GM18526 (cell line): Measurements from ENCODE around the gene SYNJ2.

Source experiments
- POLR2A ChIP-seq: IDR thresholded peaks from 3 replicates; pipeline ENCODE4 v1.6.1; 2011; ENCODE audit not compliant: insufficient read length; ENCODE audit errors: extremely low read depth

SYNJ2 gene

DNA sequence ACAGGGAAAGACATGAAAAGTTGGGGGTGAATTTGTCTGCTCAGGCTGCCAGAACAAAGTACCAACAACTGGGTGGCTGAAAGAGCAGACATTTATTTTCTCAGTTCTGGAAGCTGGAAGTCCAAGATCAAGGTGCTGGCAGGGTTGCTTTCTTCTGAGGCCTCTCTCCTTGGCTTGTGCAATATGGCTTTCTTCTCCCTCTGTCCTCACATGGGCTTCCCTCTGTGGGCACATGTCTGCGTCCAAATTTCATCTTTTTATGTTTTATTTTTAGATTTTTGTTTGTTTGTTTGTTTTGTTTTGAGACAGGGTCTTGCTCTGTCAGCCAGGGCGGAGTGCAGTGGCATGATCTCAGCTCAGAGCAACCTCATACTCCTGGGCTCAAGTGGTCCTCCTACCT is 6.2 kb upstream of the SYNJ2 start:
- no peak for TF ChIP-seq POLR2A

DNA sequence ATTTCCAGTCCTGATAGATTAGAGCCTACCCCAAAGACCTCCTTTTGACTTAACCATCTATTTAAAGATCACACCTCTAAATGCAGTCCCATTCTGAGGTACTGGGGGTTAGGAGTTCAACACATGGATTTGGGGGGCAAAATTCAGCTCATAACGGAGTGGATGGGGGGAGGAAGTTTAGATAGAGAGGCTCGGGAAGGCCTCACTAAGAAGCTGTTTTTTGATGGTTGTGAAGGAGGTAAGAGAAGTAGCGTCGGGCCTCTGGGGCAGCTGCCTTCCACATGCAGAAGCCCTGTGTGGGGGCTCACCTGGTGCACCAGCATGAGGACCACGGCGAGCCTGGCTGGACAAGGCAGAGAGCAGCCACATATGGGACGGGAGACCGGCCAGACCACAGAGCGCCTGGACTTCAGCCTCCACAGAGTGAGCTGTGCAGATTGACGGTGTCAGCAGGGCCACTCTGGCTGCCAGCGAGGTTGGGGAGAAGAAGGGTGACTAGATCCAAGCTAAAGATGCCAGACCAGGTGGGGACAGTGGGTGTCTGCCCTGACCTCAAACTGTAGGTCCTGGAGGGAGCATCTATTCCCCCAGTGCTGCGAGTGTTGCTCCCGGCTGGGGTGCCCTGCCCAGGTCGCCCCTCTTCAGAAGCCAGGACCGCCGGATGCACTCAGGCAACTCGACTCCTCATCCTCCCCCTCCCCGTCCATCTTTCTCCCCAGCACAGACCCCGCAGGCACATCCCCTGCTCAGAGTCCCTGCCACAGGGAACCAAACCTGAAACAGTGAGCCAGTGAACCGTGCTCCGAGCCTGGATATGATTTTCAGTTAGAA is 5.1 kb upstream of the SYNJ2 start:
- no peak for TF ChIP-seq POLR2A

DNA sequence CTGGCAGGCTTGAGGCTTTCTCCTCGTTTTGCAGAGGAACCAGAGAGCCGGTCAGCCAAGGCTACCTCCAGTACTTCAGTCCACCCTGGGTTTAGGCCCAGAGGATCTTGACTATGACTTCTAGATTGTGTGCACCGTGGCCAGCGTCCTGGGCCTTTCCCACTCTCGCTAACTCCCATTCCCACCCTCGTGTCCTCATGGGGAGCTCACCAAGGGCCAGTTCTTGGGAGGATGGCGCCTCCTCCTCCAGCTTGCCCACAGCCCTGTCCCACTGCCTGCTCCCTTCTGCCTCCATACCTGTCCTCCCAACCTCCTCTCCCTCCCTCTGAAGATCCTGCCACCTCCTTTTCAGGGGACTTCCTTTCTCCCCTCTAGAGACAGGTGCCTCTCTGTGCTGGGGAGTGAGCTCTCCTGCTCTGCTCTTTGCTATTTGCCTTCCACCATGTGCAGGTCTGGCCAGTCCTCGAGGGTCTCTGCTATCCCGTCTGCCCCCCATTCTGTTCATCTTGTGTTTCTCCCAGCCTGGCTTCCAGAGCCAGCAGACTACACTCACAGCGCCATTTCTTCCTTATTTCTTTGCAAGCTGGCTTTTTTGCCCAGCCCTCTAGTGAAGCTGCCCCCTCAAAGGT is 4.4 kb upstream of the SYNJ2 start:
- TF ChIP-seq POLR2A: no peak

DNA sequence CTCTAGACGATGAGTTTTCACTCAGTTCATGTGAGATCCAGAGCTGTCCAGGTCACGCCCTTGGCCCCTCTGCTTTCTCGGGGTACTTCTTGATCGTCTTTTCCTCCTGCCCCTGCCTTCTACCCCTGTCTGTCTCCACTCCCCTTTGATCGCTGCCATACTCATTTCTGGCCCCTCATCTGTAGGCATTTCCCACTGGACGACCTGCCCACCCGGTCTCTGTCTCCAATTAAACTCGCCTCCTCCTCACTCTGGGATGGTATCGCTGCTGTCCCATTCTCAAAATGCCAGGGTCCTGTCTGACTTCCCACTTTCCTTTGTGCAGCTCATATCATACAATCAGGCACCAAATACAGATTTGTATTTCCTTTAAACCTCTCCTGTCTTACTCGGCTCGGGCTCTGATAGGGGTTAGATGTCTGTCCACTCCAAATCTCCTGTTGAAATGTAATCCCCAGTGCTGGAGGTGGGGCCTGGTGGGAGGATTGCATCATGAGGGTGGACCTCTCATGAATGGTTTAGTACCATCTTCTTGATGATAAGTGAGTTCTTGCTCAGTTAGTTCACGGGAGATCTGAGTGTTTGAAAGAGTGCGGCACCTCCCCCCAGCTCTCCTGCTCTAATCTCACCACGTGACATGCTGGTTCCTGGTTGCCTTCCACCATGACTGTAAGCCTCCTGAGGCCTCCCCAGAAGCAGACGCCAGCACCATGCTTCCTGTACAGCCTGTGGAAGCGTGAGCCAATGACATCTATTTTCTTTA is 3.5 kb upstream of the SYNJ2 start:
- no peak for TF ChIP-seq POLR2A

DNA sequence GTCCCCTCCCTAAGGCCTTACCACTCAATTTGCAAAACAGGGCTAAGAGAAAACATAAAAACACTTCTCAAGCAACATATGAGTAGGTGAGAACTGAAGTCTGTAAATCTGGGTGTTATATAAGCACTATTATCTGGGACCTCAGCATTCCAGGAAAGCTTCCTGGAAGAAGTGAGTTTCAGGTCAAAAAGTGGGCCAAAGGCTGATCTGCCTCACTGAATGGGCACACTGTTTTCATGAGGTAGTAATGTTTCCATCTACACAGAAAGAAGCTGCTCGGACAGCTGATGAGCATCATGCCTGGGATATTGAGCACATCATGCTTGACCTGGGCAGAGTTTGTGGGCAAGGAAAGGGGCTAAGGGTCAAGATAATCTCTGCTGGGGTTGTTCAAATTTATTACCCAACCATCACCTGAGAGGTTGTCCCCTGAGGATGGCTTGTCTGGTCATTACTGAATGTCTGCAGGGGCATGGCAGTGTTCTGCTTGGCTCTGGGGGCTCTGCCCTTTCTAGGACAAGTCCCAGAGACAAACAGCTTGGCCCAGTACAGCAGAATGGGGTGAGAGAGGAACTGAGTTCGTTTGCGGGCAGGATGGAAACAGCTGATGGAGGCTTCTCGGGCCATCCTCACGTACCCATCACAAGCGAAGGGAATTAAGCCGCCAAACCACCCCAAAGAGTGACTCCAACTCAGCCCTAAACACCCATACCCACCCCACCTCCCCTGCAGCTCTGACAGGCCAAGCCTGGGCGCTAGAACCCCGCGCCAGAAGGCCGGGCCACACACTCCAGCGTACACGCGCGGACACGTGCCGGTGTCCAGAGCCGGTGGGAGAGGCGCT is 1.2 kb upstream of the SYNJ2 start:
- TF ChIP-seq POLR2A: no peak

DNA sequence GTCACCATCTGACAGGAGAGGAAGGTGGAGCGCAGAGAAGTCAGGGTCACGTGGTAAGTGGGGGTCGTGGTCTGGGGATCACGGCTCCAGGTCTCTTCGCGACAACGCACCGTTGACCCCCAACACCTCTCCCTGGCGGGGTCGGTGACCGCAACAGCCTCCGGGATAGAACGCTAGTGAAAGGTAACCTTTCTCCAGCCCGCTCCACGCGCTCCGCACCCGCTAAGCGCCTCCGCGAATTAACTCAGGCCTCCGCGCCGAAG is 600 bp upstream of the SYNJ2 start:
- no peak for TF ChIP-seq POLR2A

DNA sequence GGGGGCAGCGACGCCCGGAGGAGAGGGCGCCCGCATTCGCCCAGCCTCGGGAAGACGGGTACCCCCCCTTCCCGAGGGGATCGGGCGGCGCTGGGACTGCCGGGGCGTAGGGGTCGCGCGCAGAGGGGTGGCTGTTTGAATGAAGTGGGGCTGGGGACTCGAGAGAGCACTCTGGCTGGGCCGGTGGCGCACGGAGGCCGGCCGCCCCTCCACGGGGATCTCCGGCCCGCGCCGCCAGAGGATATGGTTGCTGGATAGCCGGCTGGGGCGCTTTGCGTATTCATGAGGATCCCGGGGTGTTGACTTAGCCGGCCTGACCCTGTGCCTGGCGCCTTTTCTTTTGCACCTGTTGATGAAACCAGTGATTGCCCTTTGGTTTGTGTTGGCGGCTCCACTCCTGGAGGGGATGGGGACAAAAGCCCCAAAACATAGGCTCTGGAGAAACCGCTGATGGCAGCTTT is 469 bp downstream of the SYNJ2 start:
- no peak for TF ChIP-seq POLR2A

DNA sequence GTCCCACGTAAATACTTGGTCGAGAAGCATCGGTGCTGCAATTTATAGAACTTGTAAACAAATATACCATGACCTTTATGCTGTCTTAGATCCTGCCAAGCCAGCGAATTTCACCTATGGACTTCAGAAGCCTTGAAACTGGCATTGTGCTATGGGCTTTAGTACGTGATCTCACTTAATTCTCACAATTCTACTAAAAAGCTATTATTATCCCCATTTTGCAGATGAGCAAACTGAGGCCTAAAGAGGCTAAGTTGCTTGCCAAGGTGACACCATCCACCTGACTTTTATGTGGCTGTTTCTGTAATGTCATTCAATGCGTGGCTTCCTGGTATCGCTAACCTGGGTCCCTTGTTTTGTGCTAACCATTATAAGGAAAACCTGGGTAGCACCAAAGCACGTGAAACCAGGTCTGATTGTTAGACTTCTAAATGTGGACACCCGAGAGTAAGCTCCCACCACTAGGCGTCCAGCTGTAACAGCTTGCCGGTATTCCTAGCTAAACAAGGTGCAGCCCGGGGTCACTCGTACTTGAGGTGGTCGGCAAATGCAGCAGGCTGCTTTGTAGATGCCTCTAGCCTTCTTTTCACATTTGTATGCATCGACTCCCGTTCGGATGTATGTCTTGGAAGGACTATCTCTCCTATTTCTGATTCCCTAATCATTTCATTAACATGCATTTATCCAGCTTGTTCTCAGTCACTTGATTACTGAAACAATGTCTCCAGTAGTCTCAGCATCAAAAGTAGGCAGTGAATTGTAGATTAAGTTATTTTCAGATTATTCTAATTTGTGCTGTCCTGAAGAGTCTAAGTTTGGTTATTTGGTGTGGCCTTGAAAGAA is 1.1 kb downstream of the SYNJ2 start:
- TF ChIP-seq POLR2A: no peak

DNA sequence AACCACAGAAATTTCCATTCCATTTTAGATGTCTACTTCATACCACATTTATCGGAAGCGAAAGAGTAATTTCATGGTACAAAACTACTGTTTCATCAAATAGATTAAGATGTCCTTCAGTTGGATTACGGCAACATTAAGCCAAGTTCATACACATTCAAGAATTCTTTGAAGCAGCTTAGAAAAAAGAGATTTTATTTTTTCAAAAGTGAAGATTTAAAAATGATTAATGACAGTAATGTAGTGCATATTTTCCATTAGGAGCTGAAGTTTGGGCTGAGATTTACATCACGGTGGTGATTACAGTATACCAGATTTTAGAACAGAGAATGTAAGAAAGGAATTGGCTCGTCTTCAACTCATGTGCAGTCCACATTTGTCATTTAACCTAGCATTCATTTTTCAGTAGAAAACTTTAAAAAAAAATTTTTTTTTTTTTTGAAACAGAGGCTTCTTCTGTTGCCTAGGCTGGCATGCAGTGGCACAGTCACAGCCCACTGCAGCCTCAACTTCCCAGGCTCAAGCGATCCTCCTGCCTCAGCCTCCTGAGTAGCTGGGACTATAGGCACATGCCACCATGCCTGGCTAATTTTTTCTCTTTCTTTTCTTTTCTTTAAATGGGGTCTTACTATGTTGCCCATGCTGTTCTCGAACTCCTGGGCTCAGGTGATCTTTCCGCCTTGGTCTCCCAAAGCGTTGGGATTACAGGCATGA is 1.9 kb downstream of the SYNJ2 start:
- no peak for TF ChIP-seq POLR2A

DNA sequence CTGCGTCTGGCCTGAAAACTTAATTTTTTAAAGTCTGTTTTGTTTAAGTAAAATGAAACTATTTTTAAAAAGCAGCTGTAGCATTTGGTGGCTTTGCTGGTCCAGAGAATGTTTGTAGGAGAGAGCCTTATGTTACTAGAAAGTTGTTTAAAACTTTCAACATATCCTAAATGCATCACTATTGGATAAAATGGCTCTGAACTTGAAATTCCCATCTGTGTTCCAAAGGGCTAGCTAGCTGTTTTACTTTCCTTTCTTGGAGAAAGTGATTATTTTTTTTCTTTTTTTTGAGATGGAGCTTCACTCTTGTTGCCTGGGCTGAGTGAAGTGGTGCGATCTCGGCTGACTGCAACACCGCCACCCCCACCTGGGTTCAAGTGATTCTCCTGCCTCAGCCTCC is 2.5 kb downstream of the SYNJ2 start:
- no peak for TF ChIP-seq POLR2A

DNA sequence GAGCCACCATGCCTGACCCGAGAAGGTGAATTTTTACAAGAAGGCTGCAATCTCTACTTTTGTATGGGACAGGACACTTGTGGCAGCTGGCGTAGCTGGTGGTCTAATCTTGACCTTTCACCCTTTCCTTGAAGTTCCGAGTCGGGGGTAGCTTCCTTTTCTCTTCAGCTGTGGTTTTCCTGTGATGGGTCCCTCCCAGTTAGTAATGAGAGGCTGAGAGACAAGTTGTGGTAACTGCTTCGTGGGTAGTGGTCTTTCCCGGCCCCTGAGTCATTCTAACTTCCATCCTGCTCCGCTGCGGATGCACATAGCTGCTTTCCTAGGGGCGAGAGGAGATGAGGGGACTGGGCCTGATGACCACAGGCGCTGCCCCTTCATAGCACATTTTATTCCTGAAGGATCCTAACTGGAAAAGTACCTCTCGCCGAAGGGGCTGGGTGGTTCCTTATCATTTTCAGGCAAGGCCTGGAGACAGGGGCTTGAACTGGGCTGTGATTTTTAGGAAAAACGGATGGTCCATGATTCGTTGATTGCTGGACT is 3.1 kb downstream of the SYNJ2 start:
- no peak for TF ChIP-seq POLR2A

DNA sequence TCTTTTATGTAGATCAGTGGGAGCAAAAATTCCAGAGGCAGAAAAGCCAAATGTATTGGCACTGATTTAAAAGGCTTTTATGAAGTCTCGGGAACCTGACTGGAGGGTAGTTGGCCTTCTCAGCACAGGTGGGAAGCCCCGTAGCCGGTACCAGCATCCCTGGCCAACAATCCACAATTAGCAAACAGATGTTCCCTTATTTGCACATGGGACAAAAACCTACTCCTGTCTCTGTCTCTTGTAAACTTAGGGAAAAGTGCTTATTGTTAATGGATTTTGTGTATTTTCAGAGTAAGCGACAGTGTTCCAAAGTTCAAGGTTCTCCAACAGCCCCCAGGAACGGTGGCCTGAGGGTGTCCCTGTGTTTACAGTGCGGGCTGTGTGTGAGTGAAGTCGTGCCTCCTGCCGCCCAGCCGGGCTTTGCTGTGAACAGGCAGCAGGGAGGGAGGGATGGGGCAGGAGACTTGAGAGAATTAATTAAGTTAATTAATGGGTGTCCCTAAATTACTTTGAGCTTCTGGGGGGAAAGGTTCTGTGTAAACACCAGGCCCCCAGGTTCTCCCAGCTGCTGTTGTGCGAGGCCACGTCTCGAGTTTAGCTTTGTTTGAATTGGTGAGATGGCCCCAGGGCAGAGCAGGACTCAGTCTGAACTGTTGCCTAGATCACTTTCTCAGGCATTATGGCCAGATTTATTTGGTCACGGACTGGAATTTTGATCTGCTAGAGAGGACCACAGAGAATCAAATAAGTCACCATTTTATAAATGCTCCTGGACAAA is 3.9 kb downstream of the SYNJ2 start:
- TF ChIP-seq POLR2A: no peak
